Small intestine (tissue), 7 donors: ENCODE results near the gene PLAA. TPM values are rescaled to one million over a fixed set of nuclear protein-coding genes. Genes with fewer than 3 reads are reported as not detected.
A peak's percentile ranks its signal among the peaks of the same experiment; 100 is the strongest.

ENCODE experiments used
- DNase-seq, 2 donors: peaks; one replicate each; pipeline versions ENCODE4 v3.0.0 to v3.0.0-alpha.2; 2013
- FAIRE-seq: peaks from 2 replicates; lab custom pipeline; 2012; peaks lifted over from hg19 to GRCh38; lab: Jason Lieb, UNC
- H3K27ac ChIP-seq, 3 donors: one replicate each; pipeline ENCODE4 v1.5.1; 2013; ENCODE audit warnings: low read length in 2 of 3, mild to moderate bottlenecking in 2 of 3, control low read depth in 1 of 3, inconsistent platforms in 1 of 3, low read depth in 1 of 3, moderate library complexity in 1 of 3
- H3K27me3 ChIP-seq, 3 donors: one replicate each; pipeline ENCODE4 v1.6.1; 2013; ENCODE audit warnings: low read length in 3 of 3, inconsistent platforms in 1 of 3; ENCODE audit not compliant: control insufficient read depth in 3 of 3, insufficient read depth in 3 of 3
- H3K36me3 ChIP-seq, 3 donors: one replicate each; pipeline ENCODE4 v1.6.1; 2013; ENCODE audit warnings: low read length in 3 of 3, inconsistent platforms in 1 of 3, low read depth in 1 of 3, mild to moderate bottlenecking in 1 of 3, moderate library complexity in 1 of 3; ENCODE audit not compliant: control insufficient read depth in 3 of 3, insufficient read depth in 2 of 3
- H3K4me1 ChIP-seq, 3 donors: one replicate each; pipeline ENCODE4 v1.6.1; 2013; ENCODE audit warnings: low read length in 2 of 3, inconsistent platforms in 1 of 3, low read depth in 1 of 3, mild to moderate bottlenecking in 1 of 3, moderate library complexity in 1 of 3; ENCODE audit not compliant: control insufficient read depth in 3 of 3, insufficient read depth in 2 of 3
- H3K4me3 ChIP-seq, 3 donors: one replicate each; pipeline ENCODE4 v1.5.1; 2013; ENCODE audit warnings: low read length in 3 of 3, control low read depth in 1 of 3, inconsistent platforms in 1 of 3, low read depth in 1 of 3, mild to moderate bottlenecking in 1 of 3, moderate library complexity in 1 of 3
- H3K9me3 ChIP-seq, 2 donors: one replicate each; pipeline ENCODE4 v1.6.1; 2013; ENCODE audit warnings: low read depth in 1 of 2, low read length in 1 of 2; ENCODE audit not compliant: control insufficient read depth in 2 of 2, insufficient read depth in 1 of 2
- WGBS, 3 donors: extraction: QIAGEN DNeasy Blood & Tissue Kit; methylation state at CpG; one replicate each; pipeline ENCODE4 v1.1.7; 2013; 5-methylcytosine and 5-hydroxymethylcytosine counted together
- polyA plus RNA-seq, 4 donors: library from polyadenylated mRNA; stranded (reverse) in 3 of 4; unstranded in 1 of 4; fragments of 200-250 nt in 3 of 4; fragments of 120-200 nt in 1 of 4; gene quantifications; one replicate each; pipeline versions ENCODE4 v1.2.1 to v1.2.3, GENCODE V29; 2013
- donor health status: healthy with polysubstance abuse.
- donor health status: control.
- donor health status: control.
- donor health status: Bipolar disorder and iron deficiency.
- donor health status: healthy.

Gene PLAA
- polyA plus RNA-seq, 4 donors = 10.1 to 23.7 (median 12.4) TPM

GRCh38 chr9:26945591-26945990 is 1.5 kb downstream of the PLAA start:
- WGBS, 3 donors = 17 to 30% (median 24%) methylated on average over 2 of the region's 2 CpGs
- DNase-seq (peak in 1 of 2 donors; percentile 6), FAIRE-seq (no peak)
- Histone ChIP-seq H3K9me3 (no peaks in the 10 kb centered on the region), H3K27ac (no peak overlapping the region), H3K36me3 (peaks cover 0 to 2% (median 0%) of the 10 kb centered on the region in 3 donors), H3K4me3 (peak overlapping the region in 2 of 3 donors; percentile 91 to 94), H3K27me3 (no peaks in the 10 kb centered on the region), H3K4me1 (peaks cover 1 to 27% (median 12%) of the 10 kb centered on the region in 3 donors)

- Histone ChIP-seq H3K36me3 (peaks cover 0 to 9% (median 0%) of the 10 kb centered on the region in 3 donors), H3K27ac (no peak overlapping the region), H3K27me3 (no peaks in the 10 kb centered on the region), H3K4me3 (no peak overlapping the region), H3K4me1 (peaks cover 1 to 20% (median 5%) of the 10 kb centered on the region in 3 donors), H3K9me3 (peaks cover 0 to 5% of the 10 kb centered on the region in 2 donors)
- FAIRE-seq (no peak), DNase-seq (no peak)
- 83 to 93% (median 84%) methylated on average over 1 of the region's 1 CpG for WGBS, 3 donors
These were observed 6.3 kb downstream of the PLAA start for GRCh38 chr9:26940779-26941178.

- Histone ChIP-seq H3K4me3 (no peak overlapping the region), H3K27me3 (no peaks in the 10 kb centered on the region), H3K27ac (no peak overlapping the region), H3K4me1 (peaks cover 0 to 15% (median 0%) of the 10 kb centered on the region in 3 donors), H3K9me3 (peaks cover 0 to 5% of the 10 kb centered on the region in 2 donors), H3K36me3 (peaks cover 0 to 9% (median 0%) of the 10 kb centered on the region in 3 donors)
- 75 to 83% (median 79%) methylated on average over 3 of the region's 3 CpGs for WGBS, 3 donors
- FAIRE-seq (peak; percentile 15), DNase-seq (no peak)
These were observed 6.9 kb downstream of the PLAA start for GRCh38 chr9:26939955-26940711.

- Histone ChIP-seq H3K4me1 (peaks cover 0 to 8% (median 0%) of the 10 kb centered on the region in 3 donors), H3K9me3 (peaks cover 0 to 5% of the 10 kb centered on the region in 2 donors), H3K4me3 (no peak overlapping the region), H3K27me3 (no peaks in the 10 kb centered on the region), H3K27ac (no peak overlapping the region), H3K36me3 (peaks cover 0 to 14% (median 2%) of the 10 kb centered on the region in 3 donors)
- DNase-seq = no peak
- no peak for FAIRE-seq
- 98 to 100% (median 98%) methylated on average over 3 of the region's 3 CpGs for WGBS, 3 donors
These were observed 9.1 kb downstream of the PLAA start for GRCh38 chr9:26937816-26938371.

- FAIRE-seq (no peak), DNase-seq (peak in 1 of 2 donors; percentile 20)
- H3K4me3 ChIP-seq = no peak overlapping the region
- peaks cover 0 to 1% (median 0%) of the 10 kb centered on the region in 3 donors for H3K4me1 ChIP-seq
- no peaks in the 10 kb centered on the region for H3K27me3 ChIP-seq
- H3K9me3 ChIP-seq = peaks cover 0 to 5% of the 10 kb centered on the region in 2 donors
- peaks cover 2 to 16% (median 4%) of the 10 kb centered on the region in 3 donors for H3K36me3 ChIP-seq
- no peak overlapping the region for H3K27ac ChIP-seq
These were observed 11.2 kb downstream of the PLAA start for GRCh38 chr9:26935847-26936246.

- 96 to 98% (median 98%) methylated on average over 8 of the region's 8 CpGs for WGBS, 3 donors
These were observed 18.0 kb downstream of the PLAA start for GRCh38 chr9:26928902-26929495.

GRCh38 chr9:26925609-26926008 is 21.4 kb downstream of the PLAA start:
- H3K27me3 ChIP-seq = no peaks in the 10 kb centered on the region
- FAIRE-seq (no peak), DNase-seq (peak in 1 of 2 donors; percentile 39)
- H3K4me3 ChIP-seq = no peak overlapping the region
- no peaks in the 10 kb centered on the region for H3K9me3 ChIP-seq
- H3K36me3 ChIP-seq = peaks cover 8 to 22% (median 16%) of the 10 kb centered on the region in 3 donors
- no peak overlapping the region for H3K27ac ChIP-seq
- 72 to 80% (median 79%) methylated on average over 4 of the region's 4 CpGs for WGBS, 3 donors
- H3K4me1 ChIP-seq = no peaks in the 10 kb centered on the region

More at GRCh38 chr9:26928902-26929495, 18.0 kb downstream of the PLAA start:
- H3K27me3 ChIP-seq = no peaks in the 10 kb centered on the region
- no peaks in the 10 kb centered on the region for H3K4me1 ChIP-seq
- H3K36me3 ChIP-seq = peaks cover 2 to 24% (median 11%) of the 10 kb centered on the region in 3 donors
- no peaks in the 10 kb centered on the region for H3K9me3 ChIP-seq
- DNase-seq = no peak
- no peak for FAIRE-seq
- H3K27ac ChIP-seq = no peak overlapping the region
- H3K4me3 ChIP-seq = no peak overlapping the region

- no peak for FAIRE-seq
- H3K36me3 ChIP-seq = peaks cover 12 to 23% (median 13%) of the 10 kb centered on the region in 3 donors
- no peak overlapping the region for H3K4me3 ChIP-seq
- H3K9me3 ChIP-seq = no peaks in the 10 kb centered on the region
- no peak for DNase-seq
- no peaks in the 10 kb centered on the region for H3K27me3 ChIP-seq
- H3K4me1 ChIP-seq = no peaks in the 10 kb centered on the region
- WGBS, 3 donors = 13 to 61% (median 39%) methylated on average over 1 of the region's 1 CpG
- H3K27ac ChIP-seq = no peak overlapping the region
These were observed 27.3 kb downstream of the PLAA start for GRCh38 chr9:26919698-26920097.
